HG03439 (cell line): ENCODE results near the gene CENPS.

Source experiments
- ATAC-seq: cut with Tn5 transposase; IDR thresholded peaks from one replicate; pipeline ENCODE4 v1.9.1; 2021; ENCODE audit warnings: mild to moderate bottlenecking, moderate library complexity; ENCODE audit not compliant: unreplicated experiment

The CENPS gene

DNA sequence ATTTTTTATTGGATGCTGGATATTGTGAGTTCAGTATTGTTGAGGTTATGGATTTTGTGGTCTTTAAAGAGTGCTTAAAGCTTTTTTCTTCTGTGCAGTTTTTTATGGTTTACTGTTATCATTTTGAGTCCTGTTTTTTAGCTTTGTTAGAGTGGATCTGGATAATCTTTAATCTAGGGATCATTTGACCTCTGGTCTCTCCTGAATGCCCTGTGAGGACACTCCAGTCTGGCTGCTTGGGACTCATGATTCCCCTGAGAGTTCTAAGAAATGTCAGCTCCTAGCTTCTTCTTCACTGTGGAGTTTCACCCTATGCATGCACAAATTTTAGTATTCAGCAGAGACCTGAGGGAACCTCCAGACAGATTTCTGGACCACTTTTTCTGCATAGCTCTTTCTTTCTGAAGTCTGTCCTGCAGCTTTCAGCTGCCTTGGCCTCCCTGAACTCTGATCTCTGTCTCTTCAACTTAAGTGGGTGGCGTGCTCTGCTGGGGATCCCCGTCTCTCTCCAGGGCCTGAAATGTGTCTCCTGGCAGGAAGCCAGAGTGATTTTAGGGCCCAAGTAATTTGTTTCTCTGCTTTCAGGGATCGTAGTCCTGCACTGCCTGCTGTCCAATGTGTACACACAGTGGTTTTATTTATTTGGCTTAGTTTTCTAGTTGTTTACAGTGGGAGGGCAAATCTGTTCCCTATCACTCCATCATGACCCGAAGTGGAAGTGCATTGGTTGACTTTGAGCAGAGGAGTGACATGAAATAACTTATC lies 59.2 kb downstream of the CENPS start:
- ATAC-seq, result no peak

DNA sequence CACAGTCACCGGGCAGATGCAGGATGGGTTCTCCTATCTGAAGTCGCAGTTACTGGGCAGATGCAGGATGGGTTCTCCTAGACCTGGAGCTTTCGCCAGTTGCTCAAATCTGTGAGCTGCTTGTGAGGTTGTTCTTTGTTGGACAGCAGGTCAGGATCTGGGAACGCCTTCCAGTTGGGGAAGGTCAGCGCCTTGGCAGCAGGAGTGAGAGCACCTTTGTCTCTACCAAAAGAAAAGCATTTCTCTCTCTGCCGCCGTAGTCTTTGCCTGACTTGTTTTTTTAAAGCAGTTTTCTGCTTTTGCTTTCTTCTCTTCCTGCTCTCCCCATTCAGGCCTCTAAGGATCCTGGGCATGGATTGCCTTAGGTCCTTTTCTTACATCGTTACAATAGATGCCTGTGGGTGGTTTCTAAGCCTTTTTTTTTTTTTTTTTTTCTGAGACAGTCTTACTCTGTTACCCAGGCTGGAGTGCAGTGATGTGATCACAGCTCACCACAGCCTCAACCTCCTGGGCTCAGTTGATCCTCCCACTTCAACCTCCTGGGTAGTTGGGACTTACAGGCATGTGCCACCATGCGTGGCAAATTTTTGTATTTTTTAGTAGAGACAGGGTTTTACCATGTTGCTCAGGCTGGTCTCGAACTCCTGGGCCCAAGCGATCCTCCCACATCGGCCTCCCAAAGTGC lies 60.2 kb downstream of the CENPS start:
- no peak for ATAC-seq
